ENCODE measurements around the gene COX7A2L.
"Not testable (repeated sequence)": the region's sequence is repeated elsewhere in the genome, so short reads cannot be mapped to it uniquely, and the experiment has no call there.

The COX7A2L gene, protein sequence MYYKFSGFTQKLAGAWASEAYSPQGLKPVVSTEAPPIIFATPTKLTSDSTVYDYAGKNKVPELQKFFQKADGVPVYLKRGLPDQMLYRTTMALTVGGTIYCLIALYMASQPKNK

DNA sequence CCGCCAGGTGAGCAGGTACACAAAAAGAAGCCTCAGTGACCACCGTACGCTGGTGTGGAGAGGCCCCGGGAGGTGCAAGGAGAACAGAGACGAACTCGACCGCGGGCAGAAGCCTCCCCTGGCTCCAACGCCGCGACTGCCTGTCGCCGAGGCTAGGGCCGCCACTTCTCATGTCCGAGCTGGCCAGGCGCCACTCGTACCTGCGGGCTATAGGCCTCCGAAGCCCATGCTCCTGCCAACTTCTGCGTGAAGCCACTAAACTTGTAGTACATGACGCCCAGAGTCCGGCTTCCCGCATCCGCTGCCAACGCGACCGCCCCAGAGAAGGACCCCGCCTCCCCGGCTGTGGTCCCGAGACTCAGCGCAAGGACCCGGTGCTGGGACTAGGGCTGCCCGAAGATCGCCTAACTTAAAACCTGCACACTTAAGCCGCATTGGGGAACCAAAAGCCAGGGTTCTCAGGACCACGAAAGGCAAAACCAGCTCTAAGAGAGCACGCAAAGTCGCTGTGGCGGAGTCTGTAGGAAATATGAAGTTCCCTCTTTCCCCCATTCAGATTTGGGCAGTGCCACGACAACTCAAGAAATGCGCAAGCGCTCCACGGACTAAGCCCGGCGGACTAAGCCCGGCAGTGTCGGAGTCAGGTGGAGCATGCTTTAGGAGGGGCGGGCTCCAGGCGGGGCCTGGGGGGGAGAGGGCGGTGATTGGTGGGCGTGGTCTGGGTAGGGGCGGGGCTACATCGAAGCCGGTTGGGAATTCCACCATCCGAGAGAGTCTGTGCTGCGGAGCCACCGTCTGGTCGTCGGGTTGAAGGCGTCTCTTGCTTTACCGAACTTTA lies at the start of gene COX7A2L:
COX7A2L (minus strand) TSS at position 328 of the 838 bp plus-strand sequence; CDS start at position 272, 56 bp downstream.
- peak within 1 kb of the TSS; percentile 63 to 99 (median 87) for H3K4me3 ChIP-seq
- H3K27ac ChIP-seq, result peak within 1 kb of the TSS; percentile 44 to 98 (median 95)

DNA sequence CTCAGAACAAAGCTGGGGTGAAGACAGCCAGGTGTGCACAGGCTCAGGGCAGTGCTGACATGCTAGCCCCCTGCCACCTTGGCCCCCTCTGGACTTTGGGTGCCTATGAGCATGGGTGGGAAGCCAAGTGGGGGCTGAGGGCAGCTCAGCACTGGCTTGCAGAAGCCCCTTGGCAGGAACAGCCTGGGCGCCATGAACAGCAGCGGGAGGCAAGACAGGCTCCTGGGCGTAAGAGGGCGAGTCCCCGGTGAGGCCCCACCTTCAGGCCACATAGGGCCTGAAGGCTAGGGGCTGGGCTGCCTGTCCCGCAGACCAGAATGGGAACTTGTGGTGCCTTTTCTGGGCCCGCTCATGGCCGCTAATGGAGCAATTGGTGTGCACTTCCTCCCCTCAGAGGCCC lies 47.0 kb upstream of the COX7A2L start:
- H3K4me3 ChIP-seq, result no peak overlapping the region
- no peak overlapping the region for H3K27ac ChIP-seq

DNA sequence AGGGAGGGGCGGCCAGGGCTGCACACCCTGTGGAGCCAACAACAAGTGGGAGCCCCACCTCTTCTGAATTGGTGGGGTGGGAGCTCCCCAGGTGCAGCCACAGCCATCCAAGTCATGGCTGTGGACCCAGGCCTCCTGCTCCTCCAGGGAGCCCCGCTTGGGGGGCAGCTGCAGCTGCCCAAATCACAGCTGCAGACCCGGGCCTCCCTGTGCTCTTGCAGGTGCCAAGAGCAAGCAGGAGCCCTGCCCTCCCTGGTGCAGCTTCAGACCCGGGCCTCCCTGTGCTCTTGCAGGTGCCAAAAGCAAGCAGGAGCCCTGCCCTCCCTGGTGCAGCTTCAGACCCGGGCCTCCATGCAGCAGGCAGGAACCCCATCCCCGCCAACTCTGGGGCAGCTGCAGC lies 46.5 kb upstream of the COX7A2L start:
- no peak overlapping the region for H3K27ac ChIP-seq

DNA sequence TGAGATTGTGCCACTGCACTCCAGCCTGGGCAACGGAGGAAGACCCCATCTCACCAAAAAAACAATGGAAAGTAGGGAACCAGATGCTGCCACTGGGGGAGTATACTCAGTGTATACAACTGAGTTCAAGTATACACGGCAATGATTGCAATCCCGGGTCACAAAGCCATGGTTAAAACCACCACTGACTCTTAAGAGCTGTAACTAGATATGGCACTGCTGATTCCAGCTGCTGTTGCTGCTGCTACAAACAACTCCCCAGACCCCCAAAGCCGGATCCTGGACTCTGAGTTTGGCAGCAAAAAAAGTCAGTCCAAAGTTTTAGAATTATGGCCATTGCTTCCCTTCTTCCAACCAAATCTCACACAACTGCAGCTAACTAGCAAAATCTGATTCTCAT lies 43.7 kb upstream of the COX7A2L start:
- Histone ChIP-seq H3K27ac (no peak overlapping the region), H3K4me3 (no peak overlapping the region)

More for the DNA sequence above, 46.5 kb upstream of the COX7A2L start:
- H3K4me3 ChIP-seq, result no peak overlapping the region

DNA sequence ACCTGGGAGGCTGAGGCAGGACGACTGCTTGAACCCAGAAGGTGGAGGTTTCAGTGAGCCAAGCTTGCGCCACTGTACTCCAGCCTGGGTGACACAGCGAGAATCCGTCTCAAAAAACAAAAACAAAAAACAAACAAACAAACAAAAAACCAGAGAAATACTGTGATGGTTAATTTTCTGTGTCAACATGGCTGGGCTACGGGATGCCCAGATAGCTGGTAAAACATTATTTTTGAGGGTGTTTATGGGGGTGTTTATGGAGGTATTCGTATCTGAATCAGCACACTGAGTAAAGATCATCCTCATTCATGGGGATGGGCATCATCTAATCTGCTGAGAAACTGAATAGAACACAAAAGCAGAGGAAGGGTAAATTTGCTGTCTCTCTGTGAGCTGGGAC lies 40.8 kb upstream of the COX7A2L start:
- no peak overlapping the region for H3K27ac ChIP-seq

DNA sequence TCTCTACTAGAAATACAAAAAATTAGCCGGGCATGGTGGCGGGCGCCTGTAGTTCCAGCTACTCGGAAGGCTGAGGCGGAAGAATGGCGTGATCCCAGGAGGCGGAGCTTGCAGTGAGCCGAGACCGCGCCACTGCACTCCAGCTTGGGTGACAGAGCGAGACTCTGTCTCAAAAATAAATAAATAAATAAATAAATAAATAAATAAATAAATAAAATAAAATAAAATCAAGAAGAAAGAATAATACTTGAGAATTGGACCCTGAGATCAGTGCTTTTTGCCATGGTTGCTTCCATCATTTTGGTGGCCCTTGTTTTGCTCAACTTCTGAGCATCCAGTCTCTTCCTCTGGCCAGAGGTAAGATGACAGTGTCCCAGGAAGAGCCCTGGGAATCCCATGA lies 37.0 kb upstream of the COX7A2L start:
- not testable (repeated sequence) for H3K27ac ChIP-seq, H3K4me3 ChIP-seq

More for the DNA sequence above, 40.8 kb upstream of the COX7A2L start:
- no peak overlapping the region for H3K4me3 ChIP-seq

DNA sequence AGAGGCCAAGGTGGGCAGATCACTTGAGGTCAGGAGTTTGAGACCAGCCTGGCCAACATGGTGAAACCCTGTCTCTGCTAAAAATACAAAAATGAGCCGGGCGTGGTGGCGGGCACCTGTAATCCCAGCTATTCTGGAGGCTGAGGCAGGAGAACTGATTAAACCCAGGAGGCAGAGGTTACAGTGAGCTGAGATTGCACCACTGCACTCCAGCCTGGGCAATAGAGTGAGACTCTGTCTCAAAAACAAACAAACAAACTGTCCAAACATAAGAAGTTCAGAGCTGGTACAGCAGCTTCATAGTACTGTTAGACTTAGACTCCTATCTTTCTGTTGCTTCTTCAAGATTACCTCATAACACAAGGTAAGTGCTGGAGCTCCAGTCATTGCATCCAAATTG lies 32.3 kb upstream of the COX7A2L start:
- not testable (repeated sequence) for H3K4me3 ChIP-seq, H3K27ac ChIP-seq

DNA sequence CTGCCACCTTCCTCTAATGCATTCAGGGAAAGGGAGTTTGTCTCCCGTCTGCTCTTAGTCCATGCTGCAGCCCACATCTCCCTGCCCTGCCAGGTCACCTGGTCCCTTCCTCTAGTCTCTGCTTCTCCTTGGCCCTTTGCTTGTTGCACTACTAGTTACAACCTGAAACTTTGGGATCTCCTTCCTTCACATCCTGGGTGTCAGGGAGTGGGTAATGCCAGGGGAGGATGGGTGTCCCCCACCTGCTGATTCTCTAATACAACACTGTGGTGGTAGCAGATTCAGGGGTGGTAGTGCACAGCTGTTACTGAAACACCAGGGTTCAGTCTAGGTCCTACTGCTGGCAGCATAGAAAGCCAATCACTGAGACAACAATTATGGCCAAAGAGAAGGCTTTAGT lies 31.2 kb upstream of the COX7A2L start:
- no peak overlapping the region for H3K4me3 ChIP-seq
- H3K27ac ChIP-seq, result no peak overlapping the region

DNA sequence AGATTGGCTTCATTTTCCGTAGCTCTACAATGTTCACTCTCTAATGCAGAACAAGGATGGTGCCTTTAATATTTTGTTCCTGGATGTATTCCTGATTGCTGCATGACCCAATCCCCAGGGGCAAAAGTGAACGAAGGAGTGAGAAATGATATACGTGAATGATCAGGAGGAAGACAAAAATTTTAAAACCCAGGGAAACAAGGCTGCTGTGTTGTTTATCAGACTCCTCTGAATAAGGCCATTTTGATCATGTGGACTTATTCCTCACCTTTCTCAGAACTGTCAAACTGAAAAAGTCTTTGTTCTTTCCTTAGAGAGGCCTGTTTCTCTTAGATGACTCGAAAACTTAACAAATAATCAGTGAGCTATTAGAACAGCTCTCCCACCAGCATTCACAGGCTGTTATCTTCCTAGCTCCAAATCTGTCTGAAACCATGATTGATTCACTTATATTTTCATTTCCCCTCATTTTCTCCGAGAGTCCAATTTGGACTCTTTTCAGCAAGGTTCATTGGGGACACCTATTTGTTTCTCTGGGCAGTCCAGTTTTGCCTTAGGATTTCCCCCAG lies 29.5 kb upstream of the COX7A2L start:
- Histone ChIP-seq H3K4me3 (no peak overlapping the region), H3K27ac (no peak overlapping the region)

DNA sequence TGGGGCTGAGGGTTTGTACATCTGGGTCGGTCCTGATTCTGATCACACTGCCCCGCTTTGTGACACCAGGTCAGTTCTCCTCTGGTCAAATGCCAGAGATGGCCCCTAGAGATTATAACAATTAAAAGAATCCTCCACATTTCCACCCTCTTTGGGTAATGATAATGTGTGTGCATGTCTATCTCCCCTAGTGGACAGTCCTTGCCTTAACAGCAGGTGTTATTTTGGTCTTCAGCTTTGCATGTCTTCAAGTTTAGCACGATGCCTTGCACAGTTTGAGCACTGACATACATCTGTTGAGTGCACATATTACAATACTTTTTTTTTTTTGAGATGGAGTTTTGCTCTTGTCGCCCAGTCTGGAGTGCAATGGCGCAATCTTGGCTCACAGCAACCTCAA lies 25.7 kb upstream of the COX7A2L start:
- no peak overlapping the region for H3K4me3 ChIP-seq
- H3K27ac ChIP-seq, result no peak overlapping the region

DNA sequence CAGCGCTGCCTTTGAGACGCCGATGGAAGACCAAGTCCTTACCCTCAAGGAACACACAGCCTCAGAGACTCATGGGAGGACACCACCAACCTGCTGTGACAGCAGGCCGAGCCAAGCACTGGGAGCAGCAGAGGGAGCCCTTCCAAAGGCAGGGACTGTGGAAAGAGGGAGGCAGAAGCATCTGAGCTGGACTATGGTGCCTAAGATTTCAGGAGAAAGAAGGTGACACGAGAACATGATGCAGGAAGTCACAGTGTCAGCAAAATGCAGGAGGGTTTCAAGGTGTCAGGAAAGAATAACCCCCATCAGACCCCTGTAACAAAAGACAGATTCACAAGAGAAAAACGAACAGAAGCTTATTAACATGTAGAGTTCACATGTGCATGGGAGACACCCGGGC lies 24.2 kb upstream of the COX7A2L start:
- Histone ChIP-seq H3K4me3 (no peak overlapping the region), H3K27ac (no peak overlapping the region)

DNA sequence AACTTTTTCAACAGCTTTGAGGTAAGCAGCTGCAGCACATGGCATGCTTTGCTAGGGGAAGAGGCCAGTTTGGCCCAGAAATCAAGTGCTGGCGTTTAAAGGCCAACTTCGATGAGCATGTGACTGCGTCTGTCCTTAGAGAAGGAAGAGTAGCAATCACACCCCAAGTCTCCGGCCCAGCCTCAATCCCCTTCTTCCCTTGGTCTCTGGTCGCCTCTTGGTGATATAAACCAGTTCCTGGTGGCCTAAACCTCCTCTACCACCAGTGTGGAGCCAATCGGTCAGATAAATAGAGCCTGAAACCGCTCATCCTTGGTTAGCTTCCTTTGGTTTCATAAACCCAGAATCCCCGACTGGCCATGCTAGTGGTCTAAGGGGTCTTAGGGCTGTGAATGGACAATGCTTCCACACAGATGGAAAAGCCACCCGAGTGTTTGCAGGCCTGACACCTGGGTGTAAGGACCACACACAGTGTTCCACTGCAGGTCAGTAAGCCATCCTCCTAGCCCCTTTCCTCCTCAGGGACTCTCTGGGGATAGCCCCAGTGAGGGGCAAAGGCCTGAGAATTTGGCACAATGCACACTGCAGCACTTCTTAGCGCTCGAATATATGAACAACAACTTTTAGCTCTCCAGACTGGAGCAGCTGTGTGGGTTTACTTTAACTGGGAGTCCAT lies 23.0 kb upstream of the COX7A2L start:
- H3K4me3 ChIP-seq, result no peak overlapping the region
- H3K27ac ChIP-seq, result no peak overlapping the region

DNA sequence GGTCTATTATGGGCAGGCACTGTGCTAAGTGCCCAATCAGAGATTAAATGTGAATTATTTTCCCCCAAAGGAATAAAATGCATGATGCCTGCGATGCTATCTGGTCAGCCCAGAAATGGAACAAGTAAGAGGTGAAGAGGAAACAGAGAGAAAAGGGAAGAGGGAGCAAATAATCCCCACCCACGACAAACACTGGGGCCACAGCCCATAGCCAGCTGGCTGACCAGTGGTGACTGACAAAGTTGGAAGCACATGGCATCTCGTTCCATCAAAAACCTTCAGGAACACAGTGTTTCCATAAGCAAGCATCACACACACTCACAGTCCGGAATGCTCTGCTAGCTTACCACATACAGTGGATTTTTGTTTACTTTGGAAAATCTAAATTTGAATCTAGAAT lies 21.1 kb upstream of the COX7A2L start:
- Histone ChIP-seq H3K27ac (no peak overlapping the region), H3K4me3 (no peak overlapping the region)

DNA sequence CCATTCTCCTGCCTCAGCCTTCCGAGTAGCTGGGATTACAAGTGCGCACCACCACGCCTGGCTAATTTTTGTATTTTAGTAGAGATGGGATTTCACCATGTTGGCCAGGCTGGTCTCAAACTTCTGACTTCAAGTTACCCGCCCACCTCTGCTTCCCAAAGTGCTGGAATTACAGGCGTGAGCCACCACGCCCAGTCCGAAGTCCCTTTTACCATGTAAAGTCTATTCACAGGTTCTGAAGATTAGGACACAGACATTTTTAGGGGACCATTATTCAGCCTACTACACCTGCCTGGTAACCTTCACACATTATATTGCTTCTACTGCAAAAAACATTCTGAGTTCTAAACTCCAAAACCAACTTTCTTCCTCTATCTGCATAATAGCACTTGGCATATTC lies 19.0 kb upstream of the COX7A2L start:
- not testable (repeated sequence) for H3K27ac ChIP-seq, H3K4me3 ChIP-seq

DNA sequence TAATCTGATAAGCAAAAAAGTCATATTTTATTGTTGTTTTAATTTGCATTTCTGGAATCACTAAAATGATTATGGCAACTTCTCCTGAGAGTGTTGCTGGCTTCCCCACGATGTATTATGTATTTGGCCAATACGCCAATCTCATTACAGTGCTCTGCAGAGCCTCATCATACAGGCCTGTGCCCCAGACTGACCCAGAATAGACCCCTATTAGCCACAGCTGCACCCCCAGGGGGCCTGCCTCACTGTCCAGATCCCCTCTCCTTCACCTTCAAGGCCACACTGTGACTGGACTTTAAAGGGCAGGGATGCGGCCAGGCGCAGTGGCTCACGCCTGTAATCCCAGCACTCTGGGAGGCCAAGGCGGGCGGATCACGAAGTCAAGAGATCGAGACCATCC lies 17.4 kb upstream of the COX7A2L start:
- Histone ChIP-seq H3K27ac (no peak overlapping the region), H3K4me3 (no peak overlapping the region)

DNA sequence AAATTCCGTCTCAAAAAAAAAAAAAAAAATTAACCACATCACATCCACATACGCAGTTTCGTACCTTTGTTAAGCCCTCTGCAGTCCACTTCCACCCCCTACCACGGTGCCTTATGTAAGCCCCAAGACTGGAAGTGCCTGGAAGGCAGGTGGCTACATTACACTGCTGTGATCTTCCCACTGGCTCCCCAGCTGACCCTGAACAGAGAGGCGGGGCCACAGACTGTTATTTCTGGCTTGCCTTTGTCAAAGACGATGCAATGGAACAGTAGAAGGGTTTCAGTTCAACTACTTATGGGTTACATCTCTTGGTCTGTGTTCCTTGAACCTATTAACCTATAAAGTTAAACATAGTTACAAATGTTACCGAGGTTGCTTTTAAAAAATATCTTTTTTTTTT lies 15.7 kb upstream of the COX7A2L start:
- H3K4me3 ChIP-seq, result no peak overlapping the region

DNA sequence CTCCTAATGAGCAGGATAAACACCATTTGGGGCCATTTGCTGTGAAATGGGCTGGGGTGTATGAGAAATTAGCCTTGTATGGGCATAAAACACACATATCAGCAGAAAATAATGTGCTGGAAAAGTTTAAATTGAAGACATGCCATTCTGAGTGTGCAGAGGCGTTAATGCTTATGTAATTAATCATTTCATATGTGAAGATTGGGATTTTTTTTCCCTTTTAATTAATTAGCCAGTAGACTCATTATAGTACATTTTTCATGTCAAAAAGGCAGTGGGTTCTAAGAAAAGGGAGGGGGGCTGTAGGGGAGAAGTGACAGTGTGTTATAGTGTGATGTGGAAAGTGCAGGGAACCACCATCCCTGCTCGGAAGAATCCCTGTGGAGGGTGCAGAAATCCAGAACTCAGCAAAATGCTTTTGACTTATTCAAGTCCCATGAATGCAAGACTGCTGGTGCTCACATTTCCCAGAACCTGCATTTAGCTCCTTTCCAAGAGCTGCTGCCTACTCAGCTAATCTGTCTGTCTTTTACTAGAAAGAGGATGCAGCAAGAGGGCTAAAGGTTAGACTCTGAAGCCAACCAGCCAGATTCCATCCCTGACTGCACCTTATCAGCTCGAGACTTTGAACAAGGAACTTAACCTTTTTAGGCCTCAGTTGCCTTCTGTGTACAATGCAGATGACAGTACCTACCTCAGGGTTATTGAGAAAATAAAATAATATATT lies 11.6 kb upstream of the COX7A2L start:
- Histone ChIP-seq H3K4me3 (no peak overlapping the region), H3K27ac (peak overlapping the region in 12 of 21 experiments; percentile 16 to 78 (median 70))

More for the DNA sequence above, 15.7 kb upstream of the COX7A2L start:
- H3K27ac ChIP-seq, result no peak overlapping the region

DNA sequence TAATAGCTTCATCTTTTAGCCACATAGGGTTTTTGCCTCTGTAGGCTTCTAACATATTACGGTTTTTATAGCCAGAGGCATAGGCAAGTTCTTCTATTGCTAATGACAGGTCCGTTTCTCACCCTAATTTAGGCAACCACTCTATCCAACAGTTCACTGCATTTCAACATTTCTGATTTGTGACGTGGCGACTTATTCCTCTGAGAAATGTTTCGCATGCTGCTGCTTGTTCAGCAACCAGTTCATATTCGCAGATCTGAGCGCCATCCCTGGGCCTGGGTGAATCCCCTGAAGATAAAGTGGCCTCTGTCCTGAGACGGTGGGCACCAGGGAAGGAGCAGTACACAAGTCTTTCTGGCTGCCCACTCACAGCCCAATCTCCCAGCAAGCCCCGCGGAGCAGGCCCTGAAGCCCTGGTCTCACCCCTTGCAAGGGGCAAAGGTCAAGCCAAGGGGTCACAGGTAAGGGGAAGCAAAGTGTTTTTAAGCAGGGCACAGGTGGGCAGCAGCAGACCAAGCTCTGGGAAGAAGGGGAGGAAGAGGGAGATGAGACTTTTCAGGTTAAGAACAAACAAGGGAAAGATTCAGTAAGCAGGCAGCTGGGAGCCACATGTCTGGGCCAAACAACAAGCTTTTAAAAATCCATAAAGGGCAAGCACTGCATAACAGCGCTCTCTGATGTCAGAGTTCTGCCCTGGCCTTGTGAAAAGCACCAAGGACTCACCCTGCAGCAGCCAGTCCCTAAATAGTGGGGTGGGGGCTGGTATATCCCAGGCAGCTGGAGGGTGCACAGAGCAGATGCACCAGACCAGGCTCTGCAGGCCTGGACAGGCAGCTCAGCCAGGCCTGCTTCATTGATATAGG lies 10.8 kb upstream of the COX7A2L start:
- peak overlapping the region in 16 of 21 experiments; percentile 16 to 78 (median 67) for H3K27ac ChIP-seq
- H3K4me3 ChIP-seq, result no peak overlapping the region
